HepG2 (cell line): ENCODE data around the gene APC2. TPM values are rescaled to one million over a fixed set of nuclear protein-coding genes. Genes with fewer than 3 reads are reported as not detected.
A peak's percentile ranks its signal among the peaks of the same experiment; 100 is the strongest.

Experiments used
- ARHGAP35 ChIP-seq: sonication (generic); formaldehyde crosslinking; IDR thresholded peaks from 2 replicates; pipeline ENCODE4 v1.9.0; 2022; ENCODE audit warnings: mild to moderate bottlenecking, inconsistent platforms, moderate library complexity, missing genetic modification reagents, borderline replicate concordance
- ATF7 ChIP-seq, 2 experiments: fragments of 450-650 bp in 1 of 2; sonication (generic) in 1 of 2; formaldehyde crosslinking in 1 of 2; IDR thresholded peaks; 2 replicates each; pipeline versions ENCODE4 v1.4.0 to v1.6.1; 2016 to 2020; ENCODE audit warnings: antibody characterized with exemption in 1 of 2, mild to moderate bottlenecking in 1 of 2, missing genetic modification reagents in 1 of 2
- CCAR2 ChIP-seq: fragments of 200-400 bp; formaldehyde crosslinking; optimal IDR thresholded peaks from 2 replicates; pipeline ENCODE3; 2018; ENCODE audit warnings: low read depth, mild to moderate bottlenecking, low read length, moderate library complexity
- EP300 ChIP-seq, 3 experiments: sonication (generic) in 1 of 3; formaldehyde crosslinking in 1 of 3; IDR thresholded peaks; 2 replicates each; pipeline versions ENCODE4 v1.5.1 to v1.6.1; 2011 to 2020; ENCODE audit warnings: low read depth in 2 of 3, low read length in 2 of 3, borderline replicate concordance in 1 of 3, improper control_type of control experiment in 1 of 3, mild to moderate bottlenecking in 1 of 3, missing genetic modification reagents in 1 of 3, moderate library complexity in 1 of 3
- GATAD2A ChIP-seq: IDR thresholded peaks from 2 replicates; pipeline ENCODE4 v1.6.1; 2016
- MXD3 ChIP-seq: IDR thresholded peaks from 2 replicates; pipeline ENCODE4 v1.6.1; 2016; ENCODE audit warnings: mild to moderate bottlenecking, missing biosample characterization, missing genetic modification reagents
- RERE ChIP-seq: IDR thresholded peaks from 2 replicates; pipeline ENCODE4 v1.6.1; 2016; ENCODE audit warnings: low read depth, missing genetic modification reagents, missing compliant biosample characterization
- SNAPC4 ChIP-seq: sonication (generic); formaldehyde crosslinking; IDR thresholded peaks from 2 replicates; pipeline ENCODE4 v1.4.0; 2020; ENCODE audit warnings: mild to moderate bottlenecking, missing genetic modification reagents
- THYN1 ChIP-seq: sonication (generic); formaldehyde crosslinking; IDR thresholded peaks from 2 replicates; pipeline ENCODE4 v1.8.1; 2023; ENCODE audit warnings: low read depth, mild to moderate bottlenecking, moderate library complexity, missing genetic modification reagents, borderline replicate concordance
- WIZ ChIP-seq: sonication (generic); formaldehyde crosslinking; IDR thresholded peaks from 2 replicates; pipeline ENCODE4 v1.5.1; 2020; ENCODE audit warnings: mild to moderate bottlenecking, missing genetic modification reagents
- ZBTB3 ChIP-seq: sonication (generic); formaldehyde crosslinking; IDR thresholded peaks from 2 replicates; pipeline ENCODE4 v1.4.0; 2020; ENCODE audit warnings: low read depth, mild to moderate bottlenecking, moderate library complexity, missing genetic modification reagents, borderline replicate concordance
- ZIK1 ChIP-seq: sonication (generic); formaldehyde crosslinking; IDR thresholded peaks from 2 replicates; pipeline ENCODE4 v1.5.0; 2020; ENCODE audit warnings: mild to moderate bottlenecking, low read depth, missing genetic modification reagents, borderline replicate concordance
- ZNF101 ChIP-seq: sonication (generic); formaldehyde crosslinking; IDR thresholded peaks from 2 replicates; pipeline ENCODE4 v1.4.0; 2020; ENCODE audit warnings: mild to moderate bottlenecking, low read depth, missing genetic modification reagents, borderline replicate concordance
- ZNF782 ChIP-seq: sonication (generic); formaldehyde crosslinking; IDR thresholded peaks from 2 replicates; pipeline ENCODE4 v1.4.0; 2020; ENCODE audit warnings: missing genetic modification reagents, mild to moderate bottlenecking, borderline replicate concordance
- polyA plus RNA-seq, 8 experiments: library from polyadenylated mRNA; depleted of rRNA in 3 of 8; stranded (reverse) in 7 of 8; unstranded in 1 of 8; fragments of >200 nt; fragmentation: Illumina TruSeq in 4 of 8; extraction: Trizol in 4 of 8; gene quantifications; 2 replicates each; pipeline versions ENCODE4 v1.2.1 to v1.2.3, GENCODE V29; 2011 to 2016; ENCODE audit warnings: low read depth in 4 of 8, missing spikeins in 1 of 8, mixed read lengths in 1 of 8; ENCODE audit not compliant: insufficient read depth in 1 of 8
- total RNA-seq, 5 experiments: library from RNA; depleted of rRNA; stranded (reverse); fragments of >200 nt; fragmentation: Illumina TruSeq; extraction: Trizol; gene quantifications; 2 replicates each; pipeline ENCODE4 v1.2.3, GENCODE V29; 2016; ENCODE audit warnings: low read depth in 1 of 5
- TF ChIP-seq, protein P1 (sequence below): sonication (generic); formaldehyde crosslinking; IDR thresholded peaks from 2 replicates; pipeline ENCODE4 v1.4.0; 2020; ENCODE audit warnings: missing genetic modification reagents

APC2 gene
- total and polyA plus RNA-seq, 2 of the 13 experiments (the other 11 are each of a cell fraction or from before 2014, with no cell fraction given), result 0.08 to 0.22 TPM

DNA sequence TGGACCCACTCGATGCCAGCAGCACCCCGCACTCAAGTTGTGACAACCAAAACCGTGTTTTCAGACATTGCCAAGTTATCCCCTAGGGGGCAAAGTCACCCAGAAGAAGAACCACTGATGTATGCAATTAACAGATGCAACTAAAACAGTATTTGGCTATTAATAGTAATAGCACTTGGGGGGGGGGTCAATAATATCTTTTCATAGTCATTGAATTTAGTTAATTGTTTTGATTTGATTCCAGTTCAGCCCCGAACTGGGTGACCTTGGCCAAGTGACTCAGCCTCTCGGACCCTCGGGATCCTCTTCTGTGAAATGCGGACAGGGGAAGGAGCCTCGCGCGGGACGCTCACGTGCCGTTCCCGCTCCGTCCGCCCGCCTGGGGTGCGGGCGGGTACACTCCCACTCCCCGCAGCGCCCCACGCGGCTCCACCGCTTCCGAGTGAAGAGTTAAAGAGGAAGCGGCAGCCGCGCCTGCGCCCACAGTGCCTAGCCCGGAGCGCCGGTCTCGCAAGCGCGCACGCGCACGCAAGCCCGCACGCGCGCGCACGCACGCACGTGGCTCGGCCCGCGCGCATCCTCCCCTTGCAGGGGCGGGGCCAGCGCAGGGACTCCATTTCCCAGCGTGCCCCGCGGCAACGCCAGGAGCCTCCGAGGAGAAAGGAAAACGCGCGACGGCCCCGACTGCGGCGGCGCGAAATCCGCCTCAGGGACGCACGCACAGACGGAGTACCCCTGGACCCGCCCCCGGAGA lies 43.0 kb upstream of the APC2 start (continued):
- TF ChIP-seq SNAPC4 (CRISPR knock-in tag) (no peak), ATF7 (IDR thresholded peaks at IDR 0.05) (no peak), ATF7 (CRISPR knock-in tag; IDR thresholded peaks at IDR 0.05) (0 out of 2 replicates have a peak, but pooled peaks have one; percentile 58), ZNF782 (CRISPR knock-in tag) (no peak), EP300 (IDR thresholded peaks at IDR 0.05; ENCODE audit: low read depth in 2 of 2, low read length in 2 of 2) (0 out of 4 replicates have a peak, but pooled peaks of 1 of the 2 experiments have one; percentile 9), EP300 (CRISPR knock-in tag; IDR thresholded peaks at IDR 0.05; ENCODE audit: borderline replicate concordance) (no peak), ZBTB3 (CRISPR knock-in tag) (no peak; the same call in 1 of the 2 replicates), ZIK1 (CRISPR knock-in tag) (peak; percentile 94), ARHGAP35 (CRISPR knock-in tag) (no peak), MXD3 (CRISPR knock-in tag) (peak; percentile 55; the same call in 1 of the 2 replicates), WIZ (CRISPR knock-in tag) (0 out of 2 replicates have a peak, but pooled peaks have one; percentile 24), CCAR2 (no peak), RERE (CRISPR knock-in tag) (no peak), ZNF101 (CRISPR knock-in tag) (no peak), GATAD2A (peak; percentile 46), THYN1 (CRISPR knock-in tag) (no peak)
- TF ChIP-seq, protein P1, sequence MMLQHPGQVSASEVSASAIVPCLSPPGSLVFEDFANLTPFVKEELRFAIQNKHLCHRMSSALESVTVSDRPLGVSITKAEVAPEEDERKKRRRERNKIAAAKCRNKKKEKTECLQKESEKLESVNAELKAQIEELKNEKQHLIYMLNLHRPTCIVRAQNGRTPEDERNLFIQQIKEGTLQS (CRISPR knock-in tag), result no peak
